HepG2 (cell line): Measurements from ENCODE around the gene SULT2B1. TPM values are rescaled to one million over a fixed set of nuclear protein-coding genes. Genes with fewer than 3 reads are reported as not detected.
"Not testable (repeated sequence)": the region's sequence is repeated elsewhere in the genome, so short reads cannot be mapped to it uniquely, and the experiment has no call there.

Experiments used
- ATAC-seq: fragments of 200-7000 bp; cut with Tn5 transposase; 3 replicates; pipeline ENCODE4 v1.9.1; 2020; ENCODE audit warnings: mild to moderate bottlenecking, moderate library complexity
- BruUV-seq: library from RNA; stranded (reverse); fragments of 400-500 nt; replicated peaks from 2 replicates; lab custom pipeline; 2021; lab: Mats Ljungman, UMichigan
- CTCF ChIA-PET: fragments of 300-600 bp; formaldehyde crosslinking; extraction: SDS; loops from one replicate; lab custom pipeline; 2021; ENCODE audit warnings: low total read pairs, inconsistent platforms, low intra/inter-chr PET ratio; lab: Yijun Ruan, JAX
- POLR2A ChIA-PET: fragments of 350-600 bp; sonication (Branson Sonifier 250); formaldehyde crosslinking; loops from one replicate; lab custom pipeline; 2020; ENCODE audit warnings: antibody characterized with exemption, inconsistent platforms; lab: Yijun Ruan, JAX
- DNase-seq: peaks from one replicate; pipeline ENCODE4 v3.0.0-alpha.2; 2015; ENCODE audit warnings: low spot score
- FAIRE-seq: peaks from 3 replicates; lab custom pipeline; 2011; peaks lifted over from hg19 to GRCh38; lab: Jason Lieb, UNC
- H2AFZ ChIP-seq: one replicate; pipeline ENCODE4 v1.6.1; 2011; ENCODE audit warnings: low read length, inconsistent platforms
- H3K27ac ChIP-seq: fragments of 300-600 bp; 3 replicates; pipeline ENCODE4 v1.8.0; 2011; ENCODE audit warnings: mixed run types, mild to moderate bottlenecking, mixed read lengths, low read length, inconsistent platforms; ENCODE audit not compliant: insufficient read depth; ENCODE audit errors: extremely low read length
- H3K27me3 ChIP-seq, 2 experiments: fragments of 200-600 bp in 1 of 2; 2 replicates in 1 of 2; 3 replicates in 1 of 2; pipeline versions ENCODE4 v1.6.0 to v1.8.0; 2011; ENCODE audit warnings: low read length in 2 of 2, mild to moderate bottlenecking in 2 of 2, moderate library complexity in 2 of 2, inconsistent platforms in 1 of 2; ENCODE audit not compliant: insufficient read depth in 2 of 2, control insufficient read depth in 1 of 2
- H3K36me3 ChIP-seq, 2 experiments: fragments of 200-600 bp in 1 of 2; replicated peaks in 1 of 2; 2 replicates in 1 of 2; 3 replicates in 1 of 2; pipeline versions ENCODE4 v1.5.1 to v1.8.0; 2011; ENCODE audit warnings: low read length in 2 of 2, inconsistent platforms in 1 of 2; ENCODE audit not compliant: insufficient read depth in 2 of 2, control insufficient read depth in 1 of 2
- H3K4me1 ChIP-seq: 2 replicates; pipeline ENCODE4 v1.5.1; 2012; ENCODE audit warnings: low read length, inconsistent platforms; ENCODE audit not compliant: insufficient read depth
- H3K4me2 ChIP-seq: 2 replicates; pipeline ENCODE4 v1.6.0; 2011; ENCODE audit warnings: low read depth, low read length, inconsistent platforms
- H3K4me3 ChIP-seq, 3 experiments: fragments of 200-600 bp in 1 of 3; sonication (generic), shearing (Covaris generic) in 1 of 3; replicated peaks in 1 of 3; 2 replicates each; pipeline ENCODE4 v1.5.1; 2011 to 2016; ENCODE audit warnings: low read length in 3 of 3, inconsistent platforms in 2 of 3, low read depth in 2 of 3, mild to moderate bottlenecking in 2 of 3, control low read depth in 1 of 3, mixed read lengths in 1 of 3; ENCODE audit not compliant: insufficient read depth in 1 of 3
- H3K79me2 ChIP-seq: one replicate; pipeline ENCODE4 v1.6.1; 2011; ENCODE audit warnings: low read length, inconsistent platforms; ENCODE audit not compliant: insufficient read depth
- H3K9ac ChIP-seq: 2 replicates; pipeline ENCODE4 v1.6.0; 2011; ENCODE audit warnings: mild to moderate bottlenecking, low read depth, low read length, inconsistent platforms; ENCODE audit not compliant: insufficient read depth
- H3K9me3 ChIP-seq: 2 replicates; pipeline ENCODE4 v1.5.1; 2012; ENCODE audit warnings: mild to moderate bottlenecking, low read length
- H4K20me1 ChIP-seq: 2 replicates; pipeline ENCODE4 v1.6.0; 2011; ENCODE audit warnings: inconsistent platforms, mild to moderate bottlenecking, low read length, moderate library complexity; ENCODE audit not compliant: insufficient read depth
- POGZ ChIP-seq: sonication (generic); formaldehyde crosslinking; IDR thresholded peaks from 2 replicates; pipeline ENCODE4 v1.4.0; 2020; ENCODE audit warnings: mild to moderate bottlenecking, missing genetic modification reagents
- POLR2AphosphoS5 ChIP-seq: IDR thresholded peaks from 2 replicates; pipeline ENCODE4 v1.6.1; 2012; ENCODE audit warnings: low read depth, low read length
- WIZ ChIP-seq: sonication (generic); formaldehyde crosslinking; IDR thresholded peaks from 2 replicates; pipeline ENCODE4 v1.5.1; 2020; ENCODE audit warnings: mild to moderate bottlenecking, missing genetic modification reagents
- ZNF790 ChIP-seq: sonication (generic); formaldehyde crosslinking; IDR thresholded peaks from 2 replicates; pipeline ENCODE4 v1.8.0; 2022; ENCODE audit warnings: missing genetic modification reagents, mild to moderate bottlenecking, borderline replicate concordance
- WGBS: methylation state at CpG from one replicate; pipeline ENCODE4 v1.1.6; 2017; ENCODE audit warnings: low lambda C conversion rate; 5-methylcytosine and 5-hydroxymethylcytosine counted together
- in situ Hi-C: cut with HindIII; loops from 2 replicates; pipeline ENCODE4 v1.10.0; 2017; ENCODE audit warnings: low pct_unique_long_range_greater_than_20kb; ENCODE audit not compliant: extremely low pct_ligation_motif_present
- intact Hi-C: fragments of 100-400 bp; cut with micrococcal nuclease; formaldehyde crosslinking; loops from one replicate; pipeline ENCODE4 v1.10.0; 2022; ENCODE audit not compliant: unreplicated experiment
- polyA plus RNA-seq, 8 experiments: library from polyadenylated mRNA; depleted of rRNA in 3 of 8; stranded (reverse) in 7 of 8; unstranded in 1 of 8; fragments of >200 nt; fragmentation: Illumina TruSeq in 4 of 8; extraction: Trizol in 4 of 8; gene quantifications; 2 replicates each; pipeline versions ENCODE4 v1.2.1 to v1.2.3, GENCODE V29; 2011 to 2016; ENCODE audit warnings: low read depth in 4 of 8, missing spikeins in 1 of 8, mixed read lengths in 1 of 8; ENCODE audit not compliant: insufficient read depth in 1 of 8
- total RNA-seq, 5 experiments: library from RNA; depleted of rRNA; stranded (reverse); fragments of >200 nt; fragmentation: Illumina TruSeq; extraction: Trizol; gene quantifications; 2 replicates each; pipeline ENCODE4 v1.2.3, GENCODE V29; 2016; ENCODE audit warnings: low read depth in 1 of 5
- TF ChIP-seq, protein P1 (sequence below): sonication (generic); formaldehyde crosslinking; IDR thresholded peaks from 2 replicates; pipeline ENCODE4 v1.4.0; 2020; ENCODE audit warnings: missing genetic modification reagents

Gene SULT2B1
- total and polyA plus RNA-seq, 2 of the 13 experiments (the other 11 are each of a cell fraction or from before 2014, with no cell fraction given) = 0.13 TPM; not detected in 1

DNA sequence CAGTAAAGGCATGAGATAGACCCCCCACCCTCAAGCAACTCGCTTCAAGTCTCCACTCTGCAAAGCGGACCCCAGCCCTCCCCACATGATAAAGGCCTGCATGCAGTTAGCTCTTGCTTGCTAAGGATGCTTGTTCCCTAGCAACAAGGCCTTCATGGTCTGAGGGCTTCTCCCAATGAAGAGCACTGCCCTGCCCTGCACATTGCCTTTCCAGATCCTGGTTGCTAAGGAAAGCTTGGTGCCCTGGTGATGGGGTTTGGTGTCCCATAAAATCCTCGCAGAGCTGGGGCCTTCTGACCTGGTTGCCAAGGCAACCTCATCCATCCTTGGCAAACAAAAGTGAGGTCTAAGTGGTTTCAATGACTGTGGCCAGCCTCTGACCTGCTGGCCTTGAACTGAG is 79.3 kb downstream of the SULT2B1 start (continued):
- TF ChIP-seq, protein P1, sequence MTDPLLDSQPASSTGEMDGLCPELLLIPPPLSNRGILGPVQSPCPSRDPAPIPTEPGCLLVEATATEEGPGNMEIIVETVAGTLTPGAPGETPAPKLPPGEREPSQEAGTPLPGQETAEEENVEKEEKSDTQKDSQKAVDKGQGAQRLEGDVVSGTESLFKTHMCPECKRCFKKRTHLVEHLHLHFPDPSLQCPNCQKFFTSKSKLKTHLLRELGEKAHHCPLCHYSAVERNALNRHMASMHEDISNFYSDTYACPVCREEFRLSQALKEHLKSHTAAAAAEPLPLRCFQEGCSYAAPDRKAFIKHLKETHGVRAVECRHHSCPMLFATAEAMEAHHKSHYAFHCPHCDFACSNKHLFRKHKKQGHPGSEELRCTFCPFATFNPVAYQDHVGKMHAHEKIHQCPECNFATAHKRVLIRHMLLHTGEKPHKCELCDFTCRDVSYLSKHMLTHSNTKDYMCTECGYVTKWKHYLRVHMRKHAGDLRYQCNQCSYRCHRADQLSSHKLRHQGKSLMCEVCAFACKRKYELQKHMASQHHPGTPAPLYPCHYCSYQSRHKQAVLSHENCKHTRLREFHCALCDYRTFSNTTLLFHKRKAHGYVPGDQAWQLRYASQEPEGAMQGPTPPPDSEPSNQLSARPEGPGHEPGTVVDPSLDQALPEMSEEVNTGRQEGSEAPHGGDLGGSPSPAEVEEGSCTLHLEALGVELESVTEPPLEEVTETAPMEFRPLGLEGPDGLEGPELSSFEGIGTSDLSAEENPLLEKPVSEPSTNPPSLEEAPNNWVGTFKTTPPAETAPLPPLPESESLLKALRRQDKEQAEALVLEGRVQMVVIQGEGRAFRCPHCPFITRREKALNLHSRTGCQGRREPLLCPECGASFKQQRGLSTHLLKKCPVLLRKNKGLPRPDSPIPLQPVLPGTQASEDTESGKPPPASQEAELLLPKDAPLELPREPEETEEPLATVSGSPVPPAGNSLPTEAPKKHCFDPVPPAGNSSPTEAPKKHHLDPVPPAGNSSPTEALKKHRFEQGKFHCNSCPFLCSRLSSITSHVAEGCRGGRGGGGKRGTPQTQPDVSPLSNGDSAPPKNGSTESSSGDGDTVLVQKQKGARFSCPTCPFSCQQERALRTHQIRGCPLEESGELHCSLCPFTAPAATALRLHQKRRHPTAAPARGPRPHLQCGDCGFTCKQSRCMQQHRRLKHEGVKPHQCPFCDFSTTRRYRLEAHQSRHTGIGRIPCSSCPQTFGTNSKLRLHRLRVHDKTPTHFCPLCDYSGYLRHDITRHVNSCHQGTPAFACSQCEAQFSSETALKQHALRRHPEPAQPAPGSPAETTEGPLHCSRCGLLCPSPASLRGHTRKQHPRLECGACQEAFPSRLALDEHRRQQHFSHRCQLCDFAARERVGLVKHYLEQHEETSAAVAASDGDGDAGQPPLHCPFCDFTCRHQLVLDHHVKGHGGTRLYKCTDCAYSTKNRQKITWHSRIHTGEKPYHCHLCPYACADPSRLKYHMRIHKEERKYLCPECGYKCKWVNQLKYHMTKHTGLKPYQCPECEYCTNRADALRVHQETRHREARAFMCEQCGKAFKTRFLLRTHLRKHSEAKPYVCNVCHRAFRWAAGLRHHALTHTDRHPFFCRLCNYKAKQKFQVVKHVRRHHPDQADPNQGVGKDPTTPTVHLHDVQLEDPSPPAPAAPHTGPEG = no peak
- no peak for TF ChIP-seq WIZ (CRISPR knock-in tag)
- TF ChIP-seq ZNF790 (CRISPR knock-in tag) = no peak
- 0 out of 2 replicates have a peak, but pooled peaks have one; percentile 27 for TF ChIP-seq POLR2AphosphoS5

DNA sequence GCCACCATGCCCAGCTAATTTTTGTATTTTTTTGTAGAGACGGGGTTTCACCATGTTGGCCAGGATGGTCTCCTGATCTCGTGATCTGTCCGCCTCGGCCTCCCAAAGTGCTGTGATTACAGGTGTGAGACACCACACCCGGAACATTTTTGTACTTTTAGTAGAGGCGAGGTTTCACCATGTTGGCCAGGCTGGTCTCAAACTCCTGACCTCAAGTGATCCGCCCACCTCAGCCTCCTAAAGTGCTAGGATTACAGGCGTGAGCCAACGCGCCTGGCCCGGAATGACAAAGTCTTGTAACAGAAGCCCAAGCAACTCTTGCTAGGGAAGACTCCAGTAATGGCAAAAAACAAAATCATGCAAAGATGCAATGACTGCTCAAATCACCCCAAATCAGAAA is 80.3 kb downstream of the SULT2B1 start:
- H2AFZ ChIP-seq, in situ Hi-C loops, intact Hi-C loops, BruUV-seq, H3K36me3 ChIP-seq, DNase-seq, H4K20me1 ChIP-seq, ATAC-seq, H3K9me3 ChIP-seq, H3K9ac ChIP-seq, FAIRE-seq, CTCF ChIA-PET, H3K4me2 ChIP-seq, H3K79me2 ChIP-seq, H3K27me3 ChIP-seq, H3K4me3 ChIP-seq: not testable (repeated sequence)
- H3K4me1 ChIP-seq = peaks cover 65% of the 10 kb centered on the region
- 0 out of 2 replicates have a peak, but pooled peaks have one; percentile 0 for TF ChIP-seq POGZ (CRISPR knock-in tag)
- peak overlapping the region; percentile 90 for H3K27ac ChIP-seq
- WGBS = 96% methylated on average over 11 of the region's 11 CpGs
- POLR2A ChIA-PET = interaction anchor here (0.8 to 5.8 kb wide), 4 partner anchors 13 to 84 kb away, joined by 3 to 61 read pairs (median 3); partner anchors contain the start of genes RPL18 and SPHK2
